PC-3 (cell line): ENCODE measurements around the gene IQSEC3.

ENCODE experiments used
- EZH2 ChIP-seq: fragments of 300-600 bp; sonication (generic); IDR thresholded peaks from one replicate; pipeline ENCODE4 v1.6.1; 2017; ENCODE audit warnings: antibody characterized with exemption, mild to moderate bottlenecking, low read length; ENCODE audit not compliant: unreplicated experiment
- EZH2phosphoT487 ChIP-seq: fragments of 300-600 bp; sonication (generic); IDR thresholded peaks from 2 replicates; pipeline ENCODE4 v1.6.1; 2018; ENCODE audit warnings: mild to moderate bottlenecking, antibody characterized with exemption, low read length, borderline replicate concordance
- TF ChIP-seq, protein P1 (sequence below): fragments of 300-600 bp; sonication (generic); conservative IDR thresholded peaks from 2 replicates; pipeline ENCODE4 v1.5.1; 2017; ENCODE audit warnings: antibody characterized with exemption, low read depth, mild to moderate bottlenecking, low read length

DNA sequence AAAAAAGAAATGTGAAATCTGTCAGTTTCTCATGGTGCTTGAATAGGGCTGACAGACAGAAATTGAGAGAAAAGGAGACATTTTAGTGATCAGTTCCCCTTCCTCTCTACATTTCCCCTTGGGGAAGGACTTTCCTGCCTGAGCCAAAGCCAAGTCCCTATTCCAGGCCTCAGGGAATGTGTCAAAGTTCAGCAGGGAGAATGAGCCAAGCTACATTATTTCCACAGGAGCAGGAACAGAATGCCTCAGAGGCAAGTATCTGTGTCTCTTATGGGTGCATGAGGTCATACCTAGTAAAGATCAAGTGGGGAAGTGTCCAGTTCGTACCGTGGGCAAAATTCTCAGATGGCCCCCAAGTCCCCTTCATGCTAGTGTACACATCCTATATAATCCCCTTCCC lies 68.6 kb downstream of the IQSEC3 start:
- TF ChIP-seq, protein P1, sequence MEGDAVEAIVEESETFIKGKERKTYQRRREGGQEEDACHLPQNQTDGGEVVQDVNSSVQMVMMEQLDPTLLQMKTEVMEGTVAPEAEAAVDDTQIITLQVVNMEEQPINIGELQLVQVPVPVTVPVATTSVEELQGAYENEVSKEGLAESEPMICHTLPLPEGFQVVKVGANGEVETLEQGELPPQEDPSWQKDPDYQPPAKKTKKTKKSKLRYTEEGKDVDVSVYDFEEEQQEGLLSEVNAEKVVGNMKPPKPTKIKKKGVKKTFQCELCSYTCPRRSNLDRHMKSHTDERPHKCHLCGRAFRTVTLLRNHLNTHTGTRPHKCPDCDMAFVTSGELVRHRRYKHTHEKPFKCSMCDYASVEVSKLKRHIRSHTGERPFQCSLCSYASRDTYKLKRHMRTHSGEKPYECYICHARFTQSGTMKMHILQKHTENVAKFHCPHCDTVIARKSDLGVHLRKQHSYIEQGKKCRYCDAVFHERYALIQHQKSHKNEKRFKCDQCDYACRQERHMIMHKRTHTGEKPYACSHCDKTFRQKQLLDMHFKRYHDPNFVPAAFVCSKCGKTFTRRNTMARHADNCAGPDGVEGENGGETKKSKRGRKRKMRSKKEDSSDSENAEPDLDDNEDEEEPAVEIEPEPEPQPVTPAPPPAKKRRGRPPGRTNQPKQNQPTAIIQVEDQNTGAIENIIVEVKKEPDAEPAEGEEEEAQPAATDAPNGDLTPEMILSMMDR, result no peak
- TF ChIP-seq EZH2 (no peak), EZH2phosphoT487 (no peak)
